Osteoblast (primary cell): ENCODE data around the gene DTNB. TPM values are rescaled to one million over a fixed set of nuclear protein-coding genes. Genes with fewer than 3 reads are reported as not detected.

Experiments used
- DNase-seq: peaks from one replicate; pipeline ENCODE4 v3.0.0; 2011; ENCODE audit warnings: low spot score, mixed read lengths; ENCODE audit not compliant: insufficient read length; ENCODE audit errors: missing footprints
- H2AFZ ChIP-seq: 2 replicates; pipeline ENCODE4 v1.6.0; 2011; ENCODE audit warnings: mild to moderate bottlenecking, low read length
- H3K27ac ChIP-seq: 2 replicates; pipeline ENCODE4 v1.5.1; 2011; ENCODE audit warnings: mild to moderate bottlenecking, low read depth, low read length, moderate library complexity
- H3K27me3 ChIP-seq: 2 replicates; pipeline ENCODE4 v1.6.0; 2012; ENCODE audit warnings: mild to moderate bottlenecking, control low read depth, inconsistent platforms, low read length, moderate library complexity; ENCODE audit not compliant: insufficient read depth
- H3K36me3 ChIP-seq: 2 replicates; pipeline ENCODE4 v1.5.1; 2011; ENCODE audit warnings: mild to moderate bottlenecking, low read length, control low read depth, moderate library complexity; ENCODE audit not compliant: insufficient read depth
- H3K4me1 ChIP-seq: 2 replicates; pipeline ENCODE4 v1.5.1; 2011; ENCODE audit warnings: mild to moderate bottlenecking, low read length, control low read depth, moderate library complexity; ENCODE audit not compliant: insufficient read depth
- H3K4me2 ChIP-seq: 2 replicates; pipeline ENCODE4 v1.6.0; 2011; ENCODE audit warnings: mild to moderate bottlenecking, low read length; ENCODE audit not compliant: insufficient read depth
- H3K4me3 ChIP-seq: fragments of 200-600 bp; sonication (generic); 3 replicates; pipeline ENCODE4 v1.5.1; 2012; ENCODE audit warnings: mild to moderate bottlenecking, low read length, inconsistent platforms; ENCODE audit not compliant: insufficient read depth
- H3K79me2 ChIP-seq: 2 replicates; pipeline ENCODE4 v1.6.0; 2012; ENCODE audit warnings: mild to moderate bottlenecking, low read length, control low read depth, inconsistent platforms; ENCODE audit not compliant: insufficient read depth
- H3K9me3 ChIP-seq: 2 replicates; pipeline ENCODE4 v1.5.1; 2011; ENCODE audit warnings: low read depth, low read length, control low read depth
- H4K20me1 ChIP-seq: 2 replicates; pipeline ENCODE4 v1.6.0; 2012; ENCODE audit warnings: mild to moderate bottlenecking, low read length, control low read depth; ENCODE audit not compliant: insufficient read depth
- total RNA-seq: library from RNA; depleted of rRNA; stranded (reverse); fragments of >200 nt; gene quantifications from 2 replicates; pipeline ENCODE4 v1.2.3, GENCODE V29; 2012
- TF ChIP-seq, protein P1 (sequence below): IDR thresholded peaks from 2 replicates; pipeline ENCODE4 v1.5.1; 2011; ENCODE audit warnings: mild to moderate bottlenecking, low read depth, low read length, moderate library complexity; ENCODE audit errors: extremely low read depth

Gene DTNB
- total RNA-seq, 1 donor, result 9.8 TPM

- H3K36me3 ChIP-seq, result no peaks in the 10 kb centered on the region
- H3K4me3 ChIP-seq, result no peak overlapping the region
- TF ChIP-seq, protein P1, sequence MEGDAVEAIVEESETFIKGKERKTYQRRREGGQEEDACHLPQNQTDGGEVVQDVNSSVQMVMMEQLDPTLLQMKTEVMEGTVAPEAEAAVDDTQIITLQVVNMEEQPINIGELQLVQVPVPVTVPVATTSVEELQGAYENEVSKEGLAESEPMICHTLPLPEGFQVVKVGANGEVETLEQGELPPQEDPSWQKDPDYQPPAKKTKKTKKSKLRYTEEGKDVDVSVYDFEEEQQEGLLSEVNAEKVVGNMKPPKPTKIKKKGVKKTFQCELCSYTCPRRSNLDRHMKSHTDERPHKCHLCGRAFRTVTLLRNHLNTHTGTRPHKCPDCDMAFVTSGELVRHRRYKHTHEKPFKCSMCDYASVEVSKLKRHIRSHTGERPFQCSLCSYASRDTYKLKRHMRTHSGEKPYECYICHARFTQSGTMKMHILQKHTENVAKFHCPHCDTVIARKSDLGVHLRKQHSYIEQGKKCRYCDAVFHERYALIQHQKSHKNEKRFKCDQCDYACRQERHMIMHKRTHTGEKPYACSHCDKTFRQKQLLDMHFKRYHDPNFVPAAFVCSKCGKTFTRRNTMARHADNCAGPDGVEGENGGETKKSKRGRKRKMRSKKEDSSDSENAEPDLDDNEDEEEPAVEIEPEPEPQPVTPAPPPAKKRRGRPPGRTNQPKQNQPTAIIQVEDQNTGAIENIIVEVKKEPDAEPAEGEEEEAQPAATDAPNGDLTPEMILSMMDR, result no peak
- H3K9me3 ChIP-seq, result no peaks in the 10 kb centered on the region
- no peaks in the 10 kb centered on the region for H3K79me2 ChIP-seq
- H3K4me1 ChIP-seq, result no peaks in the 10 kb centered on the region
- H2AFZ ChIP-seq, result no peak overlapping the region
- no peaks in the 10 kb centered on the region for H3K27me3 ChIP-seq
- H4K20me1 ChIP-seq, result no peaks in the 10 kb centered on the region
- DNase-seq, result no peak
- no peak overlapping the region for H3K27ac ChIP-seq
- H3K4me2 ChIP-seq, result no peak overlapping the region
Measured at GRCh38 chr2:25651782-25652455, 21.5 kb downstream of the DTNB start.

GRCh38 chr2:25651066-25651465 lies 22.3 kb downstream of the DTNB start:
- Histone ChIP-seq H3K4me1 (no peaks in the 10 kb centered on the region), H3K4me2 (no peak overlapping the region), H3K79me2 (no peaks in the 10 kb centered on the region), H3K27me3 (no peaks in the 10 kb centered on the region), H4K20me1 (no peaks in the 10 kb centered on the region), H2AFZ (no peak overlapping the region), H3K4me3 (no peak overlapping the region), H3K36me3 (no peaks in the 10 kb centered on the region), H3K27ac (no peak overlapping the region), H3K9me3 (no peaks in the 10 kb centered on the region)
- TF ChIP-seq, protein P1, result no peak
- no peak for DNase-seq

- no peak for DNase-seq
Measured at GRCh38 chr2:25650256-25650655, 23.1 kb downstream of the DTNB start.

DNA sequence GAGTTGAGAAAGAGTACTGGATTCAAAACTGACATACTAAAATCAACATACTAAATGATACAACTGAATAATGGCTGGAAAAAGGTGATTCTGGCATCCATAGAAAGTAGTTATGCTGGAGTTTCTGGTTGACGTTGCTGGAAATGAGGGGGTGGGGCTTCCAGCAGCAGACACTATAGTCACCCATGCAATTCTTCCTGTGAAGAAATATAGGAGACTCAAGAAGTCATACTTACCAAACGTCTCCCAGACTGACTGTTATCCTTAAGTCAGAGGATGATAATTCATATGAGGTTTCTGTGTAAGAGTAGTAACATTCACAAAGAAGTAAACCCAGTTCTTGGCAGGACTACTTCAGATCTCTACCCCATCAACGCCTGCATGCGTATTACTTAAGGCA lies 23.6 kb downstream of the DTNB start:
- H3K4me2 ChIP-seq, result no peak overlapping the region
- TF ChIP-seq, protein P1, result no peak

More at GRCh38 chr2:25650256-25650655, 23.1 kb downstream of the DTNB start:
- Histone ChIP-seq H3K4me2 (no peak overlapping the region), H3K27me3 (no peaks in the 10 kb centered on the region), H2AFZ (no peak overlapping the region), H3K27ac (no peak overlapping the region), H3K9me3 (no peaks in the 10 kb centered on the region), H3K4me1 (no peaks in the 10 kb centered on the region), H3K4me3 (no peak overlapping the region), H3K36me3 (no peaks in the 10 kb centered on the region), H4K20me1 (no peaks in the 10 kb centered on the region), H3K79me2 (no peaks in the 10 kb centered on the region)
- TF ChIP-seq, protein P1, result no peak

More for the DNA sequence above, 23.6 kb downstream of the DTNB start:
- Histone ChIP-seq H3K36me3 (no peaks in the 10 kb centered on the region), H3K4me3 (no peak overlapping the region), H2AFZ (no peak overlapping the region), H3K27ac (no peak overlapping the region), H3K9me3 (no peaks in the 10 kb centered on the region), H3K79me2 (no peaks in the 10 kb centered on the region), H4K20me1 (no peaks in the 10 kb centered on the region), H3K27me3 (no peaks in the 10 kb centered on the region), H3K4me1 (no peaks in the 10 kb centered on the region)
- no peak for DNase-seq
